Measurements from ENCODE around the gene PQBP1. TPM values are rescaled to one million over a fixed set of nuclear protein-coding genes. Genes with fewer than 3 reads are reported as not detected.

Gene PQBP1
- total and polyA plus RNA-seq, 9 donors, result 54.4 to 76.6 (median 69.5) TPM

DNA sequence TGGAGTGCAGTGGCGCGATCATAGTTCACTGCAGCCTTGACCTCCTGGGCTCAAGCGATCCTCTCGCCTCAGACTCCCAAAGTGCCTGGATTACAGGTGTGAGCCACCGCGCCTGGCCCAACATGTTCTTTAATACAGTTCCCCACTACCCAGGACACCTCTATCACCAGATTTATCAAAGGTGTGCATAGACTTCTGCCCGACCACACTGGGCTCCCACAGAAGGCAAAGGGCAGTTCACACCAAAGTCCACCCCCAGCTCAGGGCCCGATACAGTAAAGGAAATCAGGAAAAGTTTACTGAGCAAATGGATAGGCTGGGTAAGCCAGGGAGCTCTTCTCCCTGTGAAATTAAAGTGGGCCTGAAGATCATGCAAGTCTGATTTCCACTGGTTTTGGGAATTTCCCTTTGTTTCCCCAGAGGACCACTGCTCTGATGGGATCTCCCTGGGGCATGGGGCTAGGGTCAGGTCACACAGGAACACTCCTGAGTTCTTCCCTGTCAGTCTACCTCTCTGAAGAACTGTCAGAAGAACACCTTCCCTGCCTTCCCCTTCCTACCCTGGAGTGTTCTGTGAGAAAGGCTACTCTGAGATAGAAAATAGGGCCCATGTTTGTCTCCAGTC is 38.8 kb downstream of the PQBP1 start:
- Histone ChIP-seq H3K27ac (ENCODE audit: low read length) (no peak overlapping the region), H3K36me3 (ENCODE audit: control insufficient read depth, insufficient read depth, low read length) (peaks cover 29% of the 10 kb centered on the region), H3K4me3 (ENCODE audit: low read length) (no peak overlapping the region), H3K9me3 (replicated peaks; ENCODE audit: control insufficient read depth, low read depth, low read length) (no peaks in the 10 kb centered on the region), H3K4me1 (ENCODE audit: control insufficient read depth, insufficient read depth, low read length) (peaks cover 3% of the 10 kb centered on the region), H3K27me3 (ENCODE audit: control insufficient read depth, insufficient read depth, low read length) (no peaks in the 10 kb centered on the region)
- DNase-seq, result no peak
- WGBS (ENCODE audit: insufficient coverage), result 89% methylated on average over 6 of the region's 8 CpGs

DNA sequence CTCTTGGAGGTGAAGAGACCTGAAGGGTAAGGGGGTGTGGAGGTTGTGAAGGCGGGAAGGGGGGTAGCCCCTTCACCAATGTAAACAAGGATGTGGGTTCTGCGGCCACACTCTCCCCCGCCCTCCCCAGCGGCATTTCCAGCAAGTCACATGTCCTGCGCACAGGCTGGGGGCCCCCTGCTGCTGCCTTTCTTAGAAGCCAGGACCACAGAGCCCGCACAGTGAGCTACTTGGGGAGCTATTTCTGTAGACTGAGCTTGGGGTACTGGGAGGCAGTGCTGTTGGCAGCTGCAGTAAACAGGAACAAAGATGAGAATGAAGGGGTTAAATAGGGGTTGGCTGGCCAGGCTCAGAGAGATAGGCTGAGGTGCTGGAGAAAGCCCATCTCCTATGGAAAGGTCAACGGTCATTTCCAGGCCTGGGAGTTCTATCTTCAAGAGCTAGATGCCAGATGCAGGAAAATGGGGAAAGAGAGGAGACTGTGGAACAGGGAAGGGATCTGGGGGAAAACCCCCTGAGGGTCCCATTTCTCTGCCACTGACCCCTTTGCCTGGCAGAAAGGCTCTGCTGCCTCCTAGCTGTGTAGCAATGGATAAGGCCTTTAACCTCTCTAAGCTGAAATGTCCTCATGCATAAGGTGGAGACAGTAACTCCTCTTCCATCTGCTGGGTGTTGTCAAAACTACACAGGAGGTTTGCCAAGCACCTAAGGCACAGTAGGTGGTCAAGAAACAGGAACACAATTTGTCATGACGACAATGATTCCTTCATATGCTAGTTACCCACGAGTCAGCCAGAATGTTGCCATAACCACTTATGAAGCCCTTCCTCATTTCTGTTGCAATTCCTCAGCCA is 39.6 kb downstream of the PQBP1 start:
- peak overlapping the region; percentile 62 for H3K27ac ChIP-seq (ENCODE audit: low read length)

DNA sequence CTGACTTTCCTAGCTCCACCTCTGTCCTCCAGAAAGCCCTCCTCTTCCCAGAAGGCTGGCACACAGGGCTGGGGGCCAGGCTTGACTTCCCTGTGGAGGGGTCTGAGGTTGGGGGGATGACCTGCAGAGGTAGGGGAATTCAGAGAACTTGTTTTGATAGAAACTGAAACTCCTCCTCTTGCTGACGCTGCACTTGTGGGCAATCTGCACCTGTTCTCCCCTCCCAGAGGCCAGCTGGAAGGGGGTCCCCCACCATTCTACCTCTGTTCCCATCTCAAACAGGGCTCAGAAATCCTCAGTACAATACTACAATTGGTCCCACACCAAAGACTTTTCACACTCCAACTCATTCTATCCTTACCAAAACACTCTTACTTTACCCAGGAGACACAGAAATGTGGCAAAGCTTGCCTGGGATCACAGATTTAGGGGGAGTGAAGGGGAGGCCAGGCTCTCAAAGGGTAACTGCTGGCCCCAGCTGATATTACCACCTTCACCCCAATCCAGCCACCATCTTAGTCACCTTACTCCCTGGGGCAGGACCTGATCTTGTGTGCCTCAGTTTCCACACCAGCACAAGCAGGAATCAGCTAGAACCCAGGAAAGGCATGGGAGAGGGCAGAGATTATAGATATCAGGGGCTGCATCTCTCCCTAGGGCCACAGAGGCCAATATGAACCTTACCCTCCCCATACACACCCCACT is 41.1 kb downstream of the PQBP1 start:
- no peaks in the 10 kb centered on the region for H3K9me3 ChIP-seq (replicated peaks; ENCODE audit: control insufficient read depth, low read depth, low read length)
- no peaks in the 10 kb centered on the region for H3K27me3 ChIP-seq (ENCODE audit: control insufficient read depth, insufficient read depth, low read length)
- H3K4me3 ChIP-seq (ENCODE audit: low read length), result no peak overlapping the region
- no peak for DNase-seq
- no CpG with 5 or more reads among the region's 1 CpG for WGBS (ENCODE audit: insufficient coverage)
- peak overlapping the region; percentile 25 for H3K27ac ChIP-seq (ENCODE audit: low read length)
- peaks cover 3% of the 10 kb centered on the region for H3K4me1 ChIP-seq (ENCODE audit: control insufficient read depth, insufficient read depth, low read length)
- peaks cover 34% of the 10 kb centered on the region for H3K36me3 ChIP-seq (ENCODE audit: control insufficient read depth, insufficient read depth, low read length)

More for the DNA sequence above, 39.6 kb downstream of the PQBP1 start:
- peaks cover 29% of the 10 kb centered on the region for H3K36me3 ChIP-seq (ENCODE audit: control insufficient read depth, insufficient read depth, low read length)
- no peak overlapping the region for H3K4me3 ChIP-seq (ENCODE audit: low read length)
- no peaks in the 10 kb centered on the region for H3K27me3 ChIP-seq (ENCODE audit: control insufficient read depth, insufficient read depth, low read length)
- H3K4me1 ChIP-seq (ENCODE audit: control insufficient read depth, insufficient read depth, low read length), result peaks cover 3% of the 10 kb centered on the region
- no peaks in the 10 kb centered on the region for H3K9me3 ChIP-seq (replicated peaks; ENCODE audit: control insufficient read depth, low read depth, low read length)
- 40% methylated on average over 8 of the region's 9 CpGs for WGBS (ENCODE audit: insufficient coverage)
- DNase-seq, result peak; percentile 45

DNA sequence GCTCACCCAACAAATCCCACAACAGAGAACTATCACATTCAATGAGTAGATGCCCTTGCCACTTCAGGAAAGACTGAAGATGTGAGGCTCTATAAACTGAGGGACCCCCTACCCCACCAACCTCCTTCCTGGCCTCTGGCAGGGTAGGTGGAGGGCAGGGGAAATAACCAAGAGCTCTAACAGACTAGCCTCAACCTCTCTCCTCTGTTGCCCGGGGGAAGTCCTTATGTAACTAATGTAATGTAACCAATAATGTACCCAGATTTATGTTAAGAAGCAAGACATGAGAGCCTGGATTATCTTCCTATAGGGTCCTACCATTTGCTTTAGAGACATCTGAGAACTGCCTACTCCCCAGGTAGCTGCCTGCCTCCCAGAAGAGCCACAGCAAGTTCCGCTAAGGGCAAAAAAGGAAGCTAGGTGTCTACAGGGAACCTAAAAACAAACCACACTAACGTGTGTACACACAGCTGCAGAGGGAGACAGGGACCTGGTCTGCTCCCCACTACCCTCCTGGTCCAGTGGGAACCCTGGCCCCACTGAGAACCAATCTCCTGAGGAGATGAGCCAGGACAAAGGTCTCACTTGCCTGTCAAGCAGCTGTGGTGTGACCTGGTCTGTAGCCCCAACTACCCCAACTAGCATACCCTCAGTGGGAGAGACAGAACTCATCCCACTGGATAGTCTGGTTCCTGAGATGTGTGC is 41.9 kb downstream of the PQBP1 start:
- Histone ChIP-seq H3K27me3 (ENCODE audit: control insufficient read depth, insufficient read depth, low read length) (no peaks in the 10 kb centered on the region), H3K9me3 (replicated peaks; ENCODE audit: control insufficient read depth, low read depth, low read length) (no peaks in the 10 kb centered on the region), H3K4me1 (ENCODE audit: control insufficient read depth, insufficient read depth, low read length) (peaks cover 3% of the 10 kb centered on the region)

DNA sequence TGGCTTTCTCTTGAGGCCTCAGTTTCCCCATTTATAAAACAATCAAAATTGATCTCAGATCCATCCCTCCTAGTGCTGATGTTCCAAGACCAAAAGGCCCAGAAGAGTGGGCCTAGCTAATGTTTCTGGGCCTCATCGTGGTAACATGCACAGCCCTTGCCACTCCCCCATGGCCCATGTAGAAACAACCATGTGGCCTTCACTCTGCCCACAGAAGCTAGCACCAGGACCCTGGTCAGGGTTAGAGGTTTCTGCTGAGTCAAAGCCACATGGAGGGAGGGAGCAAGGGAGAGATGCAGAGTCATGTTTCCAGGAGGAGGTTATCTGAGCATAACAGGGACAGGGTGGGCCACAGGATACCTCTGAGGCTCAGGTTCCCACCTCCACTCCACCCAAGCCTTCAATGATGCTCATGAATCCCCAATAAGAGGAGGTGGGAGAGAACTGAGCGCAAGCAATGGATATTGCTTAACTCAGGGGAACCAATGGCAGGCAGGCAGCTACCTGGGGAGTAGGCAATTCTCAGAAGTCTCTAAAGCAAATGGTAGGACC is 42.8 kb downstream of the PQBP1 start:
- Histone ChIP-seq H3K36me3 (ENCODE audit: control insufficient read depth, insufficient read depth, low read length) (peaks cover 24% of the 10 kb centered on the region), H3K27ac (ENCODE audit: low read length) (no peak overlapping the region), H3K9me3 (replicated peaks; ENCODE audit: control insufficient read depth, low read depth, low read length) (no peaks in the 10 kb centered on the region), H3K4me1 (ENCODE audit: control insufficient read depth, insufficient read depth, low read length) (peaks cover 3% of the 10 kb centered on the region), H3K27me3 (ENCODE audit: control insufficient read depth, insufficient read depth, low read length) (no peaks in the 10 kb centered on the region), H3K4me3 (ENCODE audit: low read length) (no peak overlapping the region)
- no CpG with 5 or more reads among the region's 2 CpGs for WGBS (ENCODE audit: insufficient coverage)
- no peak for DNase-seq

More for the DNA sequence above, 41.9 kb downstream of the PQBP1 start:
- H3K27ac ChIP-seq (ENCODE audit: low read length), result no peak overlapping the region
- H3K4me3 ChIP-seq (ENCODE audit: low read length), result no peak overlapping the region
- DNase-seq, result no peak
- WGBS (ENCODE audit: insufficient coverage), result 100% methylated on average over 1 of the region's 3 CpGs
- peaks cover 30% of the 10 kb centered on the region for H3K36me3 ChIP-seq (ENCODE audit: control insufficient read depth, insufficient read depth, low read length)

DNA sequence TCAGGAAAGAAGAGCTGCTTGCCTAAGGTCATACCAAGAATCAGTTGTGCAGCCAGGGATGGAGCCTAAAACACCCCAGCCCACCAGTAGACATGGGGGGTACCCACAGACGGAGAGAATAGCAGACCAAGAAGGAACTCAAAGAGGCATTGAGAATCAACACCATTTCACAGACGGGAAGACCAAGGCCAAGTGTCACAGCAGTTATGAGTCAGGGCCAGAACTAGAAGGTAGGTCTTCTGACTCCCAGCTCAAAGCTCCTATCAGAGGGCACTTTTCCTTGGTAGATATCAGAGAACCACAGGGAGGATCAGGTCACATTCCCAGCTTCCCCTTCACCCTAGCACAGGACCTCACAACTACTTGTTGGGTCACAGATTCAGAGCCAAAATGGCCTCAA is 45.2 kb downstream of the PQBP1 start:
- Histone ChIP-seq H3K9me3 (replicated peaks; ENCODE audit: control insufficient read depth, low read depth, low read length) (no peaks in the 10 kb centered on the region), H3K36me3 (ENCODE audit: control insufficient read depth, insufficient read depth, low read length) (peaks cover 20% of the 10 kb centered on the region), H3K4me3 (ENCODE audit: low read length) (no peak overlapping the region), H3K27ac (ENCODE audit: low read length) (no peak overlapping the region), H3K4me1 (ENCODE audit: control insufficient read depth, insufficient read depth, low read length) (peaks cover 3% of the 10 kb centered on the region), H3K27me3 (ENCODE audit: control insufficient read depth, insufficient read depth, low read length) (no peaks in the 10 kb centered on the region)
- WGBS (ENCODE audit: insufficient coverage), result 80% methylated on average over 2 of the region's 2 CpGs
- DNase-seq, result no peak

DNA sequence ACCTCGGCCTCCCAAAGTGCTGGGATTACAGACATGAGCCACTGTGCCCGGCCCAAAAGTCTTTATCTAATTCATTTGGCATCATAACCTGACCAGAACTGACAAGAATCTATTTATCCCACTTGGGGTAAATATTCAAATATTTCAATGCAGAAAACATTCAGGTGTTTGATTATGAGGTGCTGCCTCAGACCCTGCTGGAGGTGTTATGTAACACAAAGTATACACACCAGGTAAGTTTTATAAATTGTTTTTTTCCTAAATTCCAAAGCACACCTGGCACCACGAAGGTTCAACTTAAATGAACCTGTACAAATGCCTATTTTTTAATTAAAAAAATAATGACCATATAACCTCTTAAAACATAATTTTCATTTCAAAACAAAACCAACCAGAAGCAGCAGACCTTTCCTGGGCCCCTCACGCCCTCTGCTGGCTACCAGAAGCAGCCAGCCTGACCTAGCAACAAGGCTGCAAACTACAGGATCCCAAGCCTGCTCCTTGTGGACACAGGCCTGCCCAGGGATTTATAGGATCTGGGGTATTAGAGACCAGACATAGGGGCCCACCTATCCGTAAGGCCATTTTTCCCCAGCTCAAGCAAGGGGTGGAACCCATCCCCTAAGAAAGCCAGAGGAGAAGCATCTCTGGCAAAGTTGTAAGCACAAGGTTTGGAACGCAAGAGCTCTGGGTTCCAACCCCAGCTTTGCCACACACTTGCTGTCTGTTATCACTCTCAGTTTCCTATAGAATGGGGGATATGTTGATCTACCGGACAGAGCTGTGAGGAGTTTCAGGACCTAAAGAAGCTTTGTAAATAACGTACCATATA is 48.0 kb downstream of the PQBP1 start:
- H3K9me3 ChIP-seq (replicated peaks; ENCODE audit: control insufficient read depth, low read depth, low read length), result no peaks in the 10 kb centered on the region
- no peaks in the 10 kb centered on the region for H3K27me3 ChIP-seq (ENCODE audit: control insufficient read depth, insufficient read depth, low read length)
- peaks cover 14% of the 10 kb centered on the region for H3K36me3 ChIP-seq (ENCODE audit: control insufficient read depth, insufficient read depth, low read length)
- DNase-seq, result peak; percentile 48
- no peak overlapping the region for H3K4me3 ChIP-seq (ENCODE audit: low read length)
- 33% methylated on average over 1 of the region's 8 CpGs for WGBS (ENCODE audit: insufficient coverage)
- no peak overlapping the region for H3K27ac ChIP-seq (ENCODE audit: low read length)
- H3K4me1 ChIP-seq (ENCODE audit: control insufficient read depth, insufficient read depth, low read length), result no peaks in the 10 kb centered on the region

DNA sequence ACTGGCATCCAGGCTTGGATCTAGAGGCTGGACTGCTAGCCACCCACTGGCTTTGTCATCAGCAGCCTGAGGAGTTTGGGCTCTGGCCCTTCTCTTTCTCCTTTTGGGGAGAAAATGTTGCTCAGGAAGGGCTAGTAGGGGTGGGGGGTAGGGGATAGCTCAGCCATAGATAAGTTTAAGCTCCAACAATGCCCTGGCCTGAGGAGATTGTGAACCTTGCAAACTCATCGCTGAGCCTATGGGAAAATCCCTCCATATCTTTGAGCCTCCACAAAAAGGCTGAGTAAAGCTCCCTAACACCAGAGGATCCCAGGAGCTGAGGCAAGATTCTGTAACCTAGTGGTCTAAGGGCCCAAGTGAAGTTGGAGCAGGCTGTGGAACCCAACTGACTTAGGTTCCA is 50.9 kb downstream of the PQBP1 start:
- H3K27ac ChIP-seq (ENCODE audit: low read length), result no peak overlapping the region
- H3K36me3 ChIP-seq (ENCODE audit: control insufficient read depth, insufficient read depth, low read length), result peaks cover 9% of the 10 kb centered on the region
- no peak for DNase-seq
- WGBS (ENCODE audit: insufficient coverage), result no CpG with 5 or more reads among the region's 1 CpG
- peaks cover 5% of the 10 kb centered on the region for H3K4me1 ChIP-seq (ENCODE audit: control insufficient read depth, insufficient read depth, low read length)
- no peaks in the 10 kb centered on the region for H3K27me3 ChIP-seq (ENCODE audit: control insufficient read depth, insufficient read depth, low read length)
- no peaks in the 10 kb centered on the region for H3K9me3 ChIP-seq (replicated peaks; ENCODE audit: control insufficient read depth, low read depth, low read length)
- H3K4me3 ChIP-seq (ENCODE audit: low read length), result no peak overlapping the region
